ENCODE measurements around the gene GABRE.
"Not testable (repeated sequence)": the region's sequence is repeated elsewhere in the genome, so short reads cannot be mapped to it uniquely, and the experiment has no call there.

GABRE gene

DNA sequence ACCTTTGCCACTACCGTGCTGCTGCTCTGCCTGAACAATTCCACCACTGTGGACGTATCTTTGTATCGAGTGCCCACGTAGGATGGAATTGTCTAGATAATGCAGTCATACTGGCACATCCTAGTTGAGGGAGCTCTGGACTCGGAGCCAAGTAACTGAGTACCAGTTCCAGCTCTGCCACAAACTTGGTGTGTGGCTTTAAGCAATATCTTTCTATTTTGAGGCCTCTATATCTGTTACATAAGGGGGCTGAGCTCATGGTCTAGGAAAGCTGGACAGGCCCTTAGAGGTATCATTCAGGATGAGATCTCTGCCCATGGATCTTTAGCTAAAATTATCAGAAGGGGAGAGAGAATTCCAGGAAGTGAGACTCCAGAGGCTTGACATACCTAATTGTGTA is 12.4 kb downstream of the GABRE start:
- no peak for DNase-seq

DNA sequence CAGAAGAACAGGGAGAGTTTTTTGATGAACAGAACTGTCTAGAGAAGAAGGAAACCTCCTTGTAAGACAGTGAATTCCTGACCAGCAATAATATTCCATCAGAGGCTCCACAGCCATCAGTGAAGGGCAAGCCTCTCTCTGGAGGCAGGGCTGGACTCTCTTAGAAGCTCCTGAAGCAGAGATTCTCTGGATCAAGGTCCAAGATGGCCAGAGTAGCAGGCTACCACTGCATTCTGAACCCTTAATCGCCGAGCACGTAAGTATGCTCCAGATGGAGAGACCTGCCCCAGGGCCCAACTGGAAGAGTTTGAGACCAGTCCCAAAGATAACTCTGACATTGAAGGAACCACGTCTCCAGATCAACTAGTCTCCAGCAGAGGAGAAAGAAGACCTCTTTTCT is 16.4 kb downstream of the GABRE start:
- DNase-seq: no peak

- no peak for DNase-seq
These were observed 19.7 kb downstream of the GABRE start for GRCh38 chrX:151954730-151955129.

- DNase-seq: no peak
These were observed 36.3 kb downstream of the GABRE start for GRCh38 chrX:151938172-151938571.

GRCh38 chrX:151935358-151935757 is 39.1 kb downstream of the GABRE start:
- DNase-seq: no peak

DNA sequence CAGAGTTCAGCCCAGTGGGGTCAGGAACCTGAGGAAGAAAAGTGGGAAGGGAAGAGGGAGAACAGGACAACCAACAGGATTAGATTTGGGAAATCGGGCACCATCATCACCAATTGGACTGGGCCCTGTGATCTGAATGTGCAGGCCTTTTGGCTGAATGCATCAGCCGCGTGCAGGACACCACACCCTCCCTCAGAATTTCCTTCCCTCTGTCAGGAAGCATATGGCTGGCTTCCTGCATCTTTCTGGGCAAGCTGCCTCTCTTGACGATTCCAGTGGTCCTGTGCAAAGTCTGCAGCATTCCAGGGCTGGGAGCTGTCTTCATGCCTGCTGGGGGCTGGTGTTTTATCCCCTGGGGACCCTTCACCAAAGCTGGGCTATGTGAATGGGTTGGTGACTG is 45.4 kb downstream of the GABRE start:
- no peak for DNase-seq

GRCh38 chrX:151923648-151924047 is 50.8 kb downstream of the GABRE start:
- DNase-seq: no peak

- DNase-seq: no peak
These were observed 51.8 kb downstream of the GABRE start for GRCh38 chrX:151922692-151923091.

- DNase-seq: no peak
These were observed 52.6 kb downstream of the GABRE start for GRCh38 chrX:151921866-151922265.

- no peak for DNase-seq
These were observed 53.2 kb downstream of the GABRE start for GRCh38 chrX:151921292-151921691.

DNA sequence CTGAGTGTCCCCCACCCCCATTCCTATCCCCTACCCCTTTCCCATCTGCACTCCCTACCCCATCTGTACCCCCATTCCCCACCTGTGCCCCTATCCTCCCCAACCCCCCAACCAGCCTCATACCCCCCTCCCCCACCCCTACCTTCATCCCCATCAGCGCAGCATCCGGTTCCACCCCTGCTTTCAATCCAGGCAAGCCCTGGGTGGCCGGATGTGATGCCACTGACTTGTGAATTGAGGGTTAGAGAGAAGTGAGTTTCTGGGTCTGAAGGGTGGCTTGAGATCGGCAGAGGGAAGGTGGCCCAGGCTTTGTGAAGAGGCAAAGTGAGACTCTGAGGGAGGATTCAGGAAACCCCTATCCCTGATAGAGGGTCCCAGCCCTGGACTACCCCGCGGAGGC is 53.9 kb downstream of the GABRE start:
- DNase-seq: no peak

- no peak for DNase-seq
These were observed 54.4 kb downstream of the GABRE start for GRCh38 chrX:151920101-151920500.

DNA sequence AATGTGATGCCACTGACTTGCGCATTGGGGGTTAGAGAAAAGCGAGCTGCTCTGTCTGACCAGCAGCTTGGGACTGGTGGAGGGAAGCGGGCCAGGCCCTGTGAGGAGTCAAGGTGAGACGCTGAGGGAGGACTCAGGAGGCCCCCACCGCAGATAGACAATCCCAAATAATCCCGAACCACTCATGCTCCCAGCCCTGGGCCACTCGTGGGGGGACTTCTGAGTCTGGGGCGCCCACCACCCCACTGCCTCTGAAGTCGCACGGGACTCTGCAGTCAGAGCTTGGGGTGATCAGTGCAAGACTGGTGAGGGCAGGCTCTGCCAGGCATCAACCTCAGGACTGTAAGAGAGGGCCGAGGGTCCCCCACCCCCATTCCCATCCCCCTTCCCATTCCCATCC is 54.9 kb downstream of the GABRE start:
- no peak for DNase-seq

- not testable (repeated sequence) for DNase-seq
These were observed 55.7 kb downstream of the GABRE start for GRCh38 chrX:151918736-151919135.

GRCh38 chrX:151912780-151913179 is 61.7 kb downstream of the GABRE start, which contains the start of gene MAGEA4:
Gene MAGEA4, plus strand, starts transcription at chrX:151912889. Its CDS starts 10,776 bp downstream, at chrX:151923665.
- no peak for DNase-seq

DNA sequence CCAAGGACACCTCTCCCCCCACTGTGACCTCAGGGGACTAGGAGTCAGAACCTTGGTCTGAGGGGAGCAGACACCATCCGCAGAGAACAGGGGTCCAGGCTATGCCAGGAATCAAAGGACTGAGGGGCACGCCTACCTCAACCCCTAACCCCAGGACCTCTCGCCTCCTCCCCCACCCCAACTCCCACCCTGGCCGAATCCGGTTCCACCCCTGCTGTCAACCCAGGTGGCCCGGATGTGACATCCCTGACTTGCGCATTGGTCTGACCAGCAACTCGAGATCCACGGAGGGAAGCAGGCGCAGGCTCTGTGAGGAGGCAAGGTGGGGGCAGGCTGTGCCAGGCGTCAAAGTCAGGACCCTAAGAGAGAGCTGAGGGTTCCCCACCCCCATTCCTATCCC is 62.3 kb downstream of the GABRE start:
- DNase-seq: no peak

DNA sequence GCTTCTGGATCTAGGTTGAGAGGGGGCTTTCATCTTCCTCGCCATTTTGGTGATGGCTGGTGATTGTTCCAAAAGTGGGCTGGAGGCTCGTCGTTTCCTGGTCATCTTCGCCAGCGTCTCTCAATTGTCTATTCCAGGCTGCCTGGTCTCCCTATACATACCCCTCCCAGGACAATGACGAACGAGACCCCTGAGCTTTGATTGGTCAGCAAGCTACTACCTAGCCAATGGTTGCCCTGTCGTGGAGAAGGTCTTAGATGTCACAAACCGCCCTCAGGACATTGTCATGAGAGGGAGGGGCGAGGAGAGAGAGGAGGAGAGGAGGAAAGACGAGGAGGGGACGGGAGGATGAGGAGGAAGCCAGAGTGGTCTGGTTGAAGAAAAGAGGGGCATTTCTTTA is 69.5 kb downstream of the GABRE start:
- DNase-seq: no peak

All from NCI-H2029 (cell line).